ENCODE measurements around the gene IDE. TPM values are rescaled to one million over a fixed set of nuclear protein-coding genes. Genes with fewer than 3 reads are reported as not detected.
"Not testable (repeated sequence)": the region's sequence is repeated elsewhere in the genome, so short reads cannot be mapped to it uniquely, and the experiment has no call there.

Gene IDE
- polyA plus RNA-seq, 3 donors = 10.7 to 21.8 (median 15.6) TPM

DNA sequence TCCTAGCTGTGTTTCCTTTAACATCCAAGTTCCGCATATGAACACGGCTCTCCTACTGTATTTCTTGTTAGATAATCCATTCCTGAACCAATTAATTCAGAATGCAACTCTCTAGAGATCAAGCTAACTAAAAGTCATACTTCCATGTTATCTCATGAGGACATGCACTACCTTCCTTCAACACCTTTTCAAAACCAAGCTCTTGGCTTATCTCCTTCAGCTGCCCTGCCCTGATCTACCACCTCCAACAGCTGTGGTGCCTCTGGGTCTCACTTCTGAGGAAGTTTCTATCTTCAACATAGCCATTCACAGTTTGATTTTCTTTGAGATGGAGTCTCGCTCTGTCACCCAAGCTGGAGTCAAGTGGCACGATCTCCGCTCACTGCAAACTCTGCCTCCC, 109.5 kb downstream of the IDE start:
- H3K9me3 Mint-ChIP-seq = no peaks in the 10 kb centered on the region
- Histone ChIP-seq H3K9ac (ENCODE audit: insufficient read depth, low read length, poor library complexity, severe bottlenecking) (no peak overlapping the region), H3K27ac (ENCODE audit: low read depth in 1 of 2, low read length in 2 of 2) (no peak overlapping the region), H2AFZ (ENCODE audit: insufficient read depth, low read depth, low read length, poor library complexity, severe bottlenecking) (no peak overlapping the region), H4K20me1 (ENCODE audit: insufficient read depth, low read length) (no peaks in the 10 kb centered on the region), H3K79me2 (ENCODE audit: insufficient read depth, low read length) (no peaks in the 10 kb centered on the region), H3K27me3 (ENCODE audit: control insufficient read depth in 2 of 2, insufficient read depth in 2 of 2, low read length in 2 of 2) (no peaks in the 10 kb centered on the region), H3K36me3 (replicated peaks in 1 of 2; ENCODE audit: control insufficient read depth in 1 of 2, insufficient read depth in 2 of 2, low read length in 2 of 2) (peaks cover 69 to 93% of the 10 kb centered on the region in 2 donors), H3K4me1 (ENCODE audit: control insufficient read depth in 1 of 2, insufficient read depth in 2 of 2, low read length in 2 of 2) (no peaks in the 10 kb centered on the region), H3K4me3 (replicated peaks in 1 of 3; ENCODE audit: low read depth in 2 of 3, low read length in 3 of 3) (no peak overlapping the region), H3K4me2 (replicated peaks; ENCODE audit: extremely low read depth, low read length, poor library complexity, severe bottlenecking) (no peak overlapping the region), H3K9me3 (replicated peaks in 1 of 2; ENCODE audit: control insufficient read depth in 1 of 2, insufficient read depth in 1 of 2, low read length in 2 of 2) (no peaks in the 10 kb centered on the region)
- TF ChIP-seq, protein P1, sequence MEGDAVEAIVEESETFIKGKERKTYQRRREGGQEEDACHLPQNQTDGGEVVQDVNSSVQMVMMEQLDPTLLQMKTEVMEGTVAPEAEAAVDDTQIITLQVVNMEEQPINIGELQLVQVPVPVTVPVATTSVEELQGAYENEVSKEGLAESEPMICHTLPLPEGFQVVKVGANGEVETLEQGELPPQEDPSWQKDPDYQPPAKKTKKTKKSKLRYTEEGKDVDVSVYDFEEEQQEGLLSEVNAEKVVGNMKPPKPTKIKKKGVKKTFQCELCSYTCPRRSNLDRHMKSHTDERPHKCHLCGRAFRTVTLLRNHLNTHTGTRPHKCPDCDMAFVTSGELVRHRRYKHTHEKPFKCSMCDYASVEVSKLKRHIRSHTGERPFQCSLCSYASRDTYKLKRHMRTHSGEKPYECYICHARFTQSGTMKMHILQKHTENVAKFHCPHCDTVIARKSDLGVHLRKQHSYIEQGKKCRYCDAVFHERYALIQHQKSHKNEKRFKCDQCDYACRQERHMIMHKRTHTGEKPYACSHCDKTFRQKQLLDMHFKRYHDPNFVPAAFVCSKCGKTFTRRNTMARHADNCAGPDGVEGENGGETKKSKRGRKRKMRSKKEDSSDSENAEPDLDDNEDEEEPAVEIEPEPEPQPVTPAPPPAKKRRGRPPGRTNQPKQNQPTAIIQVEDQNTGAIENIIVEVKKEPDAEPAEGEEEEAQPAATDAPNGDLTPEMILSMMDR (IDR thresholded peaks at IDR 0.05) = no peak
- H3K4me3 Mint-ChIP-seq = no peak overlapping the region
- intact Hi-C loops (cut with micrococcal nuclease) = no loop called here
- peak overlapping the region in 1 of 7 donors; percentile 11 for H3K27ac Mint-ChIP-seq
- 80% methylated on average over 5 of the region's 5 CpGs for WGBS (ENCODE audit: insufficient coverage)
- no peaks in the 10 kb centered on the region for H3K27me3 Mint-ChIP-seq (ENCODE audit: low read depth in 3 of 3)
- peaks cover 71 to 97% of the 10 kb centered on the region in 2 donors for H3K36me3 Mint-ChIP-seq
- no peak for DNase-seq
- H3K4me1 Mint-ChIP-seq = no peaks in the 10 kb centered on the region

DNA sequence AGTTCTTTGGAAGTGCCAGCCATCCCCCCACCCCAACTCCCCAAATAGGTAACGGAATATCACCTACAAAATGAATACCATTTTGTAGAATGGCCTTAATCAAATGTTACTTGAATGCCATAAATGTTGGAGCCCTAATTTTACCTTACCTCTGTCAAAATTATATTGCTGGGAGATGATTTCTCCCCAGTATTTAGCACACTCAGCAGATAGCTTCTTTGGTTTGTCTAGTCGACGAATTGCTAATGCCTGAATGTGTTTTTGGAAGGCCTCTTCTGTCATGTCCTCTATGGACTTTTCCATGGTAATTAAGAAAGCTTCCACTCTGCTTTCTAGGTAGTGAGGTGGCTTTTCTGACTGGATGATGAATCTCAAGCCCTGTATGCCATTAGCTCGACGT, 110.3 kb downstream of the IDE start:
- Histone ChIP-seq H3K4me3 (replicated peaks in 1 of 3; ENCODE audit: low read depth in 2 of 3, low read length in 3 of 3) (no peak overlapping the region), H4K20me1 (ENCODE audit: insufficient read depth, low read length) (no peaks in the 10 kb centered on the region), H3K4me2 (replicated peaks; ENCODE audit: extremely low read depth, low read length, poor library complexity, severe bottlenecking) (no peak overlapping the region), H3K27me3 (ENCODE audit: control insufficient read depth in 2 of 2, insufficient read depth in 2 of 2, low read length in 2 of 2) (no peaks in the 10 kb centered on the region), H3K9me3 (replicated peaks in 1 of 2; ENCODE audit: control insufficient read depth in 1 of 2, insufficient read depth in 1 of 2, low read length in 2 of 2) (no peaks in the 10 kb centered on the region), H2AFZ (ENCODE audit: insufficient read depth, low read depth, low read length, poor library complexity, severe bottlenecking) (no peak overlapping the region), H3K36me3 (replicated peaks in 1 of 2; ENCODE audit: control insufficient read depth in 1 of 2, insufficient read depth in 2 of 2, low read length in 2 of 2) (peaks cover 69 to 93% of the 10 kb centered on the region in 2 donors), H3K27ac (ENCODE audit: low read depth in 1 of 2, low read length in 2 of 2) (no peak overlapping the region), H3K79me2 (ENCODE audit: insufficient read depth, low read length) (no peaks in the 10 kb centered on the region), H3K4me1 (ENCODE audit: control insufficient read depth in 1 of 2, insufficient read depth in 2 of 2, low read length in 2 of 2) (no peaks in the 10 kb centered on the region), H3K9ac (ENCODE audit: insufficient read depth, low read length, poor library complexity, severe bottlenecking) (no peak overlapping the region)
- H3K4me1 Mint-ChIP-seq = no peaks in the 10 kb centered on the region
- H3K36me3 Mint-ChIP-seq = peaks cover 64 to 93% of the 10 kb centered on the region in 2 donors
- H3K4me3 Mint-ChIP-seq = no peak overlapping the region
- H3K27me3 Mint-ChIP-seq (ENCODE audit: low read depth in 3 of 3) = no peaks in the 10 kb centered on the region
- TF ChIP-seq, protein P1 (IDR thresholded peaks at IDR 0.05) = no peak
- no peaks in the 10 kb centered on the region for H3K9me3 Mint-ChIP-seq
- intact Hi-C loops (cut with micrococcal nuclease) = no loop called here
- no peak overlapping the region for H3K27ac Mint-ChIP-seq
- no peak for DNase-seq
- WGBS (ENCODE audit: insufficient coverage) = 100% methylated on average over 2 of the region's 5 CpGs

DNA sequence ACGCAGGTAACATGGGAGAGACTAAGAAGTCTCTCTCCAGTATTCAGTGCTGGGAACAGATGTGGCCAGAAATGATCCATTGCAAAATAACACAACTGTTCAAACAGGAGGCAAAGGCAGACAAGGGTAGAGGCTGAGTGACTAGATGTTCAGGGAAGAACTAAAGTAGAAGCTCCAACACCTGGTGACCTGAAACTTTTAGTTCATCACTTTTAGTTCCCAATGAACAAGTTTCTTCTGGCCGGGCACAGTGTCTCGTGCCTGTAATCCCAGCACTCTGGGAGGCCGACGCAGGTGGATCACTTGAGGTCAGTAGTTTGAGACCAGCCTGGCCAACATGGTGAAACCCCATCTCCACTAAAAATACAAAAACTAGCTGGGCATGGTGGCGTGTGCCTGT, 118.9 kb downstream of the IDE start:
- peaks cover 56 to 87% of the 10 kb centered on the region in 2 donors for H3K36me3 ChIP-seq (replicated peaks in 1 of 2; ENCODE audit: control insufficient read depth in 1 of 2, insufficient read depth in 2 of 2, low read length in 2 of 2)
- H2AFZ ChIP-seq (ENCODE audit: insufficient read depth, low read depth, low read length, poor library complexity, severe bottlenecking); H4K20me1 ChIP-seq (ENCODE audit: insufficient read depth, low read length); intact Hi-C loops (cut with micrococcal nuclease); H3K27me3 ChIP-seq (ENCODE audit: control insufficient read depth in 2 of 2, insufficient read depth in 2 of 2, low read length in 2 of 2); H3K79me2 ChIP-seq (ENCODE audit: insufficient read depth, low read length); H3K9ac ChIP-seq (ENCODE audit: insufficient read depth, low read length, poor library complexity, severe bottlenecking); H3K9me3 Mint-ChIP-seq; H3K27ac Mint-ChIP-seq; H3K4me3 Mint-ChIP-seq; H3K4me1 Mint-ChIP-seq; H3K27ac ChIP-seq (ENCODE audit: low read depth in 1 of 2, low read length in 2 of 2); H3K27me3 Mint-ChIP-seq (ENCODE audit: low read depth in 3 of 3); H3K4me1 ChIP-seq (ENCODE audit: control insufficient read depth in 1 of 2, insufficient read depth in 2 of 2, low read length in 2 of 2); H3K9me3 ChIP-seq (replicated peaks in 1 of 2; ENCODE audit: control insufficient read depth in 1 of 2, insufficient read depth in 1 of 2, low read length in 2 of 2); H3K4me3 ChIP-seq (replicated peaks in 1 of 3; ENCODE audit: low read depth in 2 of 3, low read length in 3 of 3); DNase-seq; H3K4me2 ChIP-seq (replicated peaks; ENCODE audit: extremely low read depth, low read length, poor library complexity, severe bottlenecking): not testable (repeated sequence)
- 93% methylated on average over 2 of the region's 6 CpGs for WGBS (ENCODE audit: insufficient coverage)
- H3K36me3 Mint-ChIP-seq = peaks cover 52 to 73% of the 10 kb centered on the region in 2 donors

Measured in CD14-positive monocyte (primary cell).